H1 (cell line): Measurements from ENCODE around the gene ARHGAP23. TPM values are rescaled to one million over a fixed set of nuclear protein-coding genes. Genes with fewer than 3 reads are reported as not detected.

Experiments
- CTCF ChIA-PET: fragments of 300-600 bp; sonication (Branson Sonifier 250); formaldehyde crosslinking; loops from one replicate; lab custom pipeline; 2021; ENCODE audit not compliant: partially characterized antibody; lab: Charles Lee
- POLR2A ChIA-PET: fragments of 300-600 bp; sonication (Branson Sonifier 250); formaldehyde crosslinking; loops from one replicate; lab custom pipeline; 2021; ENCODE audit warnings: inconsistent platforms; ENCODE audit not compliant: partially characterized antibody; lab: Charles Lee
- DNase-seq, 2 experiments: peaks; one replicate each; pipeline versions ENCODE4 v3.0.0 to v3.0.0-alpha.2; 2010 to 2022; ENCODE audit warnings: low spot score in 2 of 2, low read depth in 1 of 2, mixed read lengths in 1 of 2
- FAIRE-seq: peaks from 2 replicates; lab custom pipeline; 2011; peaks lifted over from hg19 to GRCh38; lab: Jason Lieb, UNC
- H2AFZ ChIP-seq: 2 replicates; pipeline ENCODE4 v1.8.1; 2012; ENCODE audit warnings: low read length, inconsistent platforms
- H2AK5ac ChIP-seq: 2 replicates; pipeline ENCODE4 v1.6.1; 2013; ENCODE audit warnings: low read depth, low read length
- H2BK120ac ChIP-seq: replicated peaks from 2 replicates; pipeline ENCODE3; 2013; ENCODE audit warnings: low read depth, low read length, inconsistent platforms
- H2BK12ac ChIP-seq: 2 replicates; pipeline ENCODE4 v1.6.1; 2013; ENCODE audit warnings: low read depth, low read length
- H2BK15ac ChIP-seq: 2 replicates; pipeline ENCODE4 v1.6.1; 2013; ENCODE audit warnings: low read length
- H2BK20ac ChIP-seq: 2 replicates; pipeline ENCODE4 v1.6.1; 2013; ENCODE audit warnings: low read length
- H2BK5ac ChIP-seq: 2 replicates; pipeline ENCODE4 v1.6.1; 2013; ENCODE audit warnings: low read depth, low read length
- H3K14ac ChIP-seq: 2 replicates; pipeline ENCODE4 v1.6.1; 2013; ENCODE audit warnings: inconsistent platforms; ENCODE audit not compliant: insufficient read length
- H3K18ac ChIP-seq: 2 replicates; pipeline ENCODE4 v1.6.1; 2013; ENCODE audit warnings: low read length; ENCODE audit errors: extremely low read depth
- H3K23ac ChIP-seq: 2 replicates; pipeline ENCODE4 v1.6.1; 2013; ENCODE audit warnings: inconsistent platforms; ENCODE audit not compliant: insufficient read length
- H3K23me2 ChIP-seq: 2 replicates; pipeline ENCODE4 v1.6.1; 2013; ENCODE audit warnings: low read depth, low read length
- H3K27ac ChIP-seq: 2 replicates; pipeline ENCODE4 v1.6.1; 2011; ENCODE audit warnings: low read depth, low read length, inconsistent platforms
- H3K27me3 ChIP-seq, 4 experiments: replicated peaks in 1 of 4; 1 replicate in 1 of 4; 2 replicates in 3 of 4; pipeline versions ENCODE4 v1.6.1 to v1.8.1; 2011 to 2013; ENCODE audit warnings: low read length in 3 of 4, mild to moderate bottlenecking in 3 of 4, inconsistent platforms in 2 of 4, mixed read lengths in 2 of 4, moderate library complexity in 1 of 4; ENCODE audit not compliant: control insufficient read depth in 3 of 4, insufficient read depth in 3 of 4; ENCODE audit errors: extremely low read depth in 1 of 4
- H3K36me3 ChIP-seq, 4 experiments: 2 replicates each; pipeline versions ENCODE4 v1.6.1 to v1.8.1; 2011 to 2013; ENCODE audit warnings: mild to moderate bottlenecking in 4 of 4, low read length in 3 of 4, moderate library complexity in 2 of 4, control low read depth in 1 of 4, inconsistent platforms in 1 of 4; ENCODE audit not compliant: insufficient read depth in 4 of 4, control insufficient read depth in 2 of 4
- H3K4ac ChIP-seq: replicated peaks from 2 replicates; pipeline ENCODE3; 2013; ENCODE audit warnings: low read length, low read depth, mixed read lengths, inconsistent platforms; ENCODE audit not compliant: insufficient read length
- H3K4me1 ChIP-seq, 4 experiments: replicated peaks in 1 of 4; 1 replicate in 1 of 4; 2 replicates in 3 of 4; pipeline versions ENCODE4 v1.6.1 to v1.8.1; 2011 to 2013; ENCODE audit warnings: low read length in 3 of 4, inconsistent platforms in 2 of 4, mixed read lengths in 1 of 4; ENCODE audit not compliant: insufficient read depth in 4 of 4, control insufficient read depth in 3 of 4
- H3K4me2 ChIP-seq, 2 experiments: 2 replicates each; pipeline versions ENCODE4 v1.6.1 to v1.8.1; 2011 to 2013; ENCODE audit warnings: low read depth in 2 of 2, low read length in 2 of 2, control low read depth in 1 of 2, inconsistent platforms in 1 of 2, mild to moderate bottlenecking in 1 of 2; ENCODE audit not compliant: insufficient read depth in 1 of 2
- H3K4me3 ChIP-seq, 4 experiments: fragments of 200-600, 300-600 bp in 1 of 4; sonication (generic), shearing (Covaris generic), sonication (Bioruptor Twin) in 1 of 4; 2 replicates each; pipeline versions ENCODE4 v1.5.1 to v1.8.1; 2011 to 2016; ENCODE audit warnings: low read length in 4 of 4, low read depth in 3 of 4, control low read depth in 2 of 4, inconsistent platforms in 2 of 4, mild to moderate bottlenecking in 2 of 4, mixed read lengths in 1 of 4, moderate library complexity in 1 of 4; ENCODE audit not compliant: insufficient read depth in 2 of 4; ENCODE audit errors: extremely low read depth in 1 of 4
- H3K56ac ChIP-seq: replicated peaks from 2 replicates; pipeline ENCODE3; 2013; ENCODE audit warnings: low read depth, mild to moderate bottlenecking, mixed read lengths, low read length, inconsistent platforms; ENCODE audit not compliant: insufficient read length
- H3K79me1 ChIP-seq: 2 replicates; pipeline ENCODE4 v1.6.1; 2013; ENCODE audit warnings: low read depth, low read length, control low read depth
- H3K79me2 ChIP-seq, 2 experiments: 2 replicates each; pipeline versions ENCODE4 v1.6.1 to v1.8.1; 2012 to 2013; ENCODE audit warnings: low read length in 2 of 2, mild to moderate bottlenecking in 2 of 2, inconsistent platforms in 1 of 2; ENCODE audit not compliant: insufficient read depth in 2 of 2, control insufficient read depth in 1 of 2
- H3K9ac ChIP-seq, 4 experiments: replicated peaks in 1 of 4; 1 replicate in 1 of 4; 2 replicates in 3 of 4; pipeline versions ENCODE4 v1.6.1 to v1.8.1; 2011 to 2013; ENCODE audit warnings: low read depth in 3 of 4, low read length in 3 of 4, control low read depth in 2 of 4, mild to moderate bottlenecking in 2 of 4, moderate library complexity in 2 of 4, inconsistent platforms in 1 of 4; ENCODE audit errors: extremely low read depth in 1 of 4
- H3K9me3 ChIP-seq, 2 experiments: 2 replicates each; pipeline versions ENCODE4 v1.6.1 to v1.8.1; 2012 to 2013; ENCODE audit warnings: mild to moderate bottlenecking in 2 of 2, moderate library complexity in 2 of 2, control low read depth in 1 of 2, inconsistent platforms in 1 of 2, low read depth in 1 of 2, low read length in 1 of 2, mixed read lengths in 1 of 2; ENCODE audit not compliant: insufficient read depth in 2 of 2
- H4K20me1 ChIP-seq, 2 experiments: replicated peaks in 1 of 2; 2 replicates each; pipeline versions ENCODE3 to v1.8.1; 2011 to 2013; ENCODE audit warnings: inconsistent platforms in 2 of 2, low read length in 2 of 2, mild to moderate bottlenecking in 1 of 2; ENCODE audit not compliant: insufficient read depth in 2 of 2, control insufficient read depth in 1 of 2
- H4K5ac ChIP-seq: 2 replicates; pipeline ENCODE4 v1.6.1; 2013; ENCODE audit warnings: low read length, low read depth, mixed read lengths, inconsistent platforms; ENCODE audit not compliant: insufficient read length
- H4K8ac ChIP-seq: 2 replicates; pipeline ENCODE4 v1.8.0; 2013; ENCODE audit warnings: mild to moderate bottlenecking, moderate library complexity, low read length, inconsistent platforms; ENCODE audit not compliant: insufficient read depth; ENCODE audit errors: extremely low read depth
- H4K91ac ChIP-seq: replicated peaks from 2 replicates; pipeline ENCODE3; 2013; ENCODE audit warnings: low read length, mixed read lengths, inconsistent platforms; ENCODE audit not compliant: insufficient read length
- ATF2 ChIP-seq: IDR thresholded peaks from 2 replicates; pipeline ENCODE4 v1.6.1; 2012; ENCODE audit warnings: low read length, inconsistent platforms
- CBX5 ChIP-seq: fragments of 300-800, 300-1000 bp; sonication (generic); IDR thresholded peaks from 2 replicates; pipeline ENCODE4 v1.7.1; 2016; ENCODE audit warnings: antibody characterized with exemption, low read length, low read depth
- CEBPB ChIP-seq: IDR thresholded peaks from 2 replicates; pipeline ENCODE4 v1.6.1; 2012; ENCODE audit warnings: low read depth, low read length
- EGR1 ChIP-seq: IDR thresholded peaks from 2 replicates; pipeline ENCODE4 v1.6.1; 2011; ENCODE audit warnings: low read depth, low read length, borderline replicate concordance
- KDM4A ChIP-seq: IDR thresholded peaks from one replicate; pipeline ENCODE4 v1.7.1; 2012; ENCODE audit warnings: low read depth, mild to moderate bottlenecking, moderate library complexity, low read length, inconsistent platforms; ENCODE audit not compliant: severe bottlenecking
- NRF1 ChIP-seq: IDR thresholded peaks from 2 replicates; pipeline ENCODE4 v1.6.1; 2011; ENCODE audit warnings: mild to moderate bottlenecking, low read depth, low read length, improper control_type of control experiment
- WGBS, 2 experiments: shearing (Covaris generic) in 1 of 2; methylation state at CpG; one replicate each; pipeline versions ENCODE4 v1.1.6 to v1.1.7; 2013 to 2015; ENCODE audit warnings: low lambda C conversion rate in 2 of 2, mixed read lengths in 2 of 2, inconsistent platforms in 1 of 2, low coverage in 1 of 2, missing lambda C conversion rate in 1 of 2; ENCODE audit not compliant: insufficient replicate concordance in 2 of 2, insufficient coverage in 1 of 2, insufficient read length in 1 of 2; ENCODE audit errors: extremely low coverage in 1 of 2, missing lambda C conversion rate in 1 of 2; 5-methylcytosine and 5-hydroxymethylcytosine counted together
- polyA plus RNA-seq, 7 experiments: library from polyadenylated mRNA; depleted of rRNA in 3 of 7; stranded (reverse) in 5 of 7; unstranded in 2 of 7; fragments of >200 nt in 5 of 7; fragments of 200-250 nt in 2 of 7; gene quantifications; 1 replicate in 5 of 7; 2 replicates in 1 of 7; 4 replicates in 1 of 7; pipeline versions ENCODE4 v1.2.1 to v1.2.3, GENCODE V29; 2011 to 2013; ENCODE audit warnings: missing spikeins in 2 of 7, mixed read lengths in 2 of 7
- total RNA-seq: library from RNA; stranded (reverse); fragmentation: NEBNext Ultra II Directional; extraction: Animal tissue kit (Norgen Biotek cat#: 25700); gene quantifications from 2 replicates; pipeline ENCODE4 v1.2.1, GENCODE V29; 2021
- TF ChIP-seq, protein P1 (sequence below): IDR thresholded peaks from 2 replicates; pipeline ENCODE4 v1.6.1; 2012; ENCODE audit warnings: inconsistent platforms
- TF ChIP-seq, protein P2 (sequence below): IDR thresholded peaks from 2 replicates; pipeline ENCODE4 v1.6.1; 2011; ENCODE audit warnings: low read length, improper control_type of control experiment

ARHGAP23 gene
- total and polyA plus RNA-seq, 2 of the 8 experiments (the other 6 are each of a cell fraction or from before 2014, with no cell fraction given): 16.3 to 107 TPM

- no peak overlapping the region for H3K4me2 ChIP-seq
- H3K9ac ChIP-seq: no peak overlapping the region
- H3K4me1 ChIP-seq: peaks cover 13 to 22% (median 18%) of the 10 kb centered on the region in 4 experiments
- CTCF ChIA-PET: interaction anchor here (0.5 to 6.4 kb wide), 11 partner anchors 10 to 140 kb away, joined by 3 to 45 read pairs (median 4); no protein-coding TSS in a partner anchor
- H2BK120ac ChIP-seq: no peak overlapping the region
- H4K8ac ChIP-seq: no peak overlapping the region
- H2BK20ac ChIP-seq: no peak overlapping the region
- no peak overlapping the region for H4K5ac ChIP-seq
- H3K79me2 ChIP-seq: no peaks in the 10 kb centered on the region
- no peaks in the 10 kb centered on the region for H3K27me3 ChIP-seq
- no peak overlapping the region for H3K23ac ChIP-seq
- no peak overlapping the region for H2BK15ac ChIP-seq
- TF ChIP-seq EGR1: no peak
- TF ChIP-seq NRF1: no peak
- TF ChIP-seq CBX5: no peak
- no peak for TF ChIP-seq ATF2
- TF ChIP-seq, protein P1, sequence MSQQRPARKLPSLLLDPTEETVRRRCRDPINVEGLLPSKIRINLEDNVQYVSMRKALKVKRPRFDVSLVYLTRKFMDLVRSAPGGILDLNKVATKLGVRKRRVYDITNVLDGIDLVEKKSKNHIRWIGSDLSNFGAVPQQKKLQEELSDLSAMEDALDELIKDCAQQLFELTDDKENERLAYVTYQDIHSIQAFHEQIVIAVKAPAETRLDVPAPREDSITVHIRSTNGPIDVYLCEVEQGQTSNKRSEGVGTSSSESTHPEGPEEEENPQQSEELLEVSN: no peak
- no peak for TF ChIP-seq KDM4A
- TF ChIP-seq, protein P2, sequence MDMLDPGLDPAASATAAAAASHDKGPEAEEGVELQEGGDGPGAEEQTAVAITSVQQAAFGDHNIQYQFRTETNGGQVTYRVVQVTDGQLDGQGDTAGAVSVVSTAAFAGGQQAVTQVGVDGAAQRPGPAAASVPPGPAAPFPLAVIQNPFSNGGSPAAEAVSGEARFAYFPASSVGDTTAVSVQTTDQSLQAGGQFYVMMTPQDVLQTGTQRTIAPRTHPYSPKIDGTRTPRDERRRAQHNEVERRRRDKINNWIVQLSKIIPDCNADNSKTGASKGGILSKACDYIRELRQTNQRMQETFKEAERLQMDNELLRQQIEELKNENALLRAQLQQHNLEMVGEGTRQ: no peak
- no peak for TF ChIP-seq CEBPB
- FAIRE-seq (no peak), DNase-seq (no peak)
- no peak overlapping the region for H2AFZ ChIP-seq
- no peaks in the 10 kb centered on the region for H4K20me1 ChIP-seq
- no peak overlapping the region for H3K27ac ChIP-seq
- no peak overlapping the region for H3K4me3 ChIP-seq
- H3K14ac ChIP-seq: no peak overlapping the region
- H3K4ac ChIP-seq: no peak overlapping the region
- POLR2A ChIA-PET: interaction anchor here (0.9 to 8.2 kb wide), 4 partner anchors 9 to 56 kb away, joined by 3 to 77 read pairs (median 3); no protein-coding TSS in a partner anchor
- H3K56ac ChIP-seq: no peak overlapping the region
- H3K23me2 ChIP-seq: no peaks in the 10 kb centered on the region; the same call in 1 of the 2 replicates
- H3K18ac ChIP-seq: no peak overlapping the region
- no peak overlapping the region for H2BK5ac ChIP-seq
- peaks cover 2 to 47% (median 22%) of the 10 kb centered on the region in 4 experiments; a peak in 7 of 8 replicates for H3K36me3 ChIP-seq
- H4K91ac ChIP-seq: no peak overlapping the region
- H2BK12ac ChIP-seq: no peak overlapping the region
- no peak overlapping the region for H2AK5ac ChIP-seq
- H3K79me1 ChIP-seq: no peaks in the 10 kb centered on the region
- WGBS, 2 experiments: 94% methylated on average over 6 of the region's 6 CpGs; no CpG with 5 or more reads in 1 of the 2 experiments
- H3K9me3 ChIP-seq: no peaks in the 10 kb centered on the region
Observed at GRCh38 chr17:38400286-38400685, 28.0 kb upstream of the ARHGAP23 start.
